Activated CD8-positive, alpha-beta memory T cell treated with anti-CD3 and anti-CD28 coated beads, Interleukin-2, amount 50 U/mL, for 4 hours (primary cell): ENCODE data around the gene DCTN2.

Source experiments
- DNase-seq: peaks from one replicate; pipeline ENCODE4 v3.0.0-alpha.2; 2020

DCTN2 gene

GRCh38 chr12:57485695-57486094, 61.3 kb downstream of the DCTN2 start:
- DNase-seq: no peak

DNA sequence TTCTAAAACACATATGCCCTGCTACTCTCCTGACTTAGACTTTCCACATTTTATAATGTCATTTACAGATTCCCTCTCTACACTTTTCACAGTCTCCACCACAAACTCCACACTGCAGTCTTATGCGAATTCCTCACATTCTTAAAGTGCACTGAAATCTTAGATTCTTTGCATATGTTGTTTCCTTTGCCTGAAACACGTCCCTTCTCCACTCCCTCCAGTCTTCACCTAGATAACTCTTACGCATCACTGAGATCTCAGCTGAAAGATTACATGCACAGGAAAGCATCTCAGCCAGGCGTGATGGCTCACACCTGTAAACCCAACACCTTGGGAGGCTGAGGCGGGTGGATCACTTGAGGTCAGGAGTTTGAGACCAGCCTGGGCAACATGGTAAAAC, 63.5 kb downstream of the DCTN2 start:
- DNase-seq: no peak

DNA sequence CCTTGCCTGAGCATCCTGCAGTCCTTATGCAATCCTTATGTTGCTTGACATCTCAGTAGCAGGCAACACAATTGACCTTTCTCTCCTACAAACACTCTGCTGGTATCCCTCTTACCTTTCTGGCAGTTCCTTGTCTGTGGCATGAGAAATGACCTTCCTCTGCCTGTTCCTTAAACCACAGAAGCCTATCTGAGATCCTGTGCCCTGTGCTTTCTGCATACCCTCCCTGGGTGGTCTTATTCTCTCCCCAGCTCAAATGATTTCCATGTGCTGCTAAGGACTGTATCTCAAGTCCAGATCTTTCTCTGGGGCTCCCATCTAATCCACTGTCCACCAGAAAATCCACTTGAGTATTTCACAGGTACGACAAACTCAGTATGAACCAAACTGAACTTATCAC, 65.3 kb downstream of the DCTN2 start:
- no peak for DNase-seq
